ENCODE data around the gene DDO.
A peak's percentile ranks its signal among the peaks of the same experiment; 100 is the strongest.

Gene DDO

GRCh38 chr6:110419028-110419739 lies 3.8 kb upstream of the DDO start:
- no peak for DNase-seq (ENCODE audit: low spot score)

- DNase-seq (ENCODE audit: low spot score): no peak
Observed at GRCh38 chr6:110418594-110418993, 3.2 kb upstream of the DDO start.

- DNase-seq (ENCODE audit: low spot score): no peak
Observed at GRCh38 chr6:110414669-110415068, 706 bp downstream of the DDO start.

- no peak for DNase-seq (ENCODE audit: low spot score)
Observed at GRCh38 chr6:110412360-110412759, 3.0 kb downstream of the DDO start.

GRCh38 chr6:110410511-110410910 lies 4.9 kb downstream of the DDO start:
- DNase-seq (ENCODE audit: low spot score): no peak

GRCh38 chr6:110409794-110410193 lies 5.6 kb downstream of the DDO start:
- DNase-seq (ENCODE audit: low spot score): no peak

GRCh38 chr6:110408901-110409300 lies 6.5 kb downstream of the DDO start:
- DNase-seq (ENCODE audit: low spot score): peak; percentile 42

GRCh38 chr6:110404607-110405006 lies 10.8 kb downstream of the DDO start:
- DNase-seq (ENCODE audit: low spot score): no peak

GRCh38 chr6:110401585-110402176 lies 13.7 kb downstream of the DDO start:
- no peak for DNase-seq (ENCODE audit: low spot score)

- DNase-seq (ENCODE audit: low spot score): no peak
Observed at GRCh38 chr6:110400208-110400607, 15.2 kb downstream of the DDO start.

- no peak for DNase-seq (ENCODE audit: low spot score)
Observed at GRCh38 chr6:110399219-110400071, 15.9 kb downstream of the DDO start.

GRCh38 chr6:110398778-110399177 lies 16.6 kb downstream of the DDO start:
- DNase-seq (ENCODE audit: low spot score): no peak

- DNase-seq (ENCODE audit: low spot score): no peak
Observed at GRCh38 chr6:110395221-110395620, 20.2 kb downstream of the DDO start.

GRCh38 chr6:110394409-110394808 lies 21.0 kb downstream of the DDO start:
- DNase-seq (ENCODE audit: low spot score): no peak

- DNase-seq (ENCODE audit: low spot score): peak; percentile 27
Observed at GRCh38 chr6:110392727-110393126, 22.6 kb downstream of the DDO start.

GRCh38 chr6:110390404-110390803 lies 25.0 kb downstream of the DDO start:
- DNase-seq (ENCODE audit: low spot score): no peak

- DNase-seq (ENCODE audit: low spot score): no peak
Observed at GRCh38 chr6:110389689-110390382, 25.5 kb downstream of the DDO start.

GRCh38 chr6:110387986-110388385 lies 27.4 kb downstream of the DDO start:
- no peak for DNase-seq (ENCODE audit: low spot score)

- no peak for DNase-seq (ENCODE audit: low spot score)
Observed at GRCh38 chr6:110385458-110385863, 29.9 kb downstream of the DDO start.

- DNase-seq (ENCODE audit: low spot score): no peak
Observed at GRCh38 chr6:110378552-110378951, 36.8 kb downstream of the DDO start.

- no peak for DNase-seq (ENCODE audit: low spot score)
Observed at GRCh38 chr6:110369066-110369465, 46.3 kb downstream of the DDO start.

- no peak for DNase-seq (ENCODE audit: low spot score)
Observed at GRCh38 chr6:110368284-110368683, 47.1 kb downstream of the DDO start.

Data from iPS-NIHi11 (cell line).